Neural progenitor cell (in vitro differentiated cells): Measurements from ENCODE around the gene ACAN.

ENCODE experiments used
- CTCF ChIP-seq: fragments of 200-600 bp; sonication (generic); IDR thresholded peaks from 2 replicates; pipeline ENCODE4 v1.5.1; 2017; ENCODE audit warnings: antibody characterized with exemption, mild to moderate bottlenecking
- EZH2phosphoT487 ChIP-seq: fragments of 200-600 bp; sonication (generic); IDR thresholded peaks from 2 replicates; pipeline ENCODE4 v1.6.1; 2017; ENCODE audit warnings: antibody characterized with exemption

GRCh38 chr15:88915354-88915753 lies 112.1 kb downstream of the ACAN start:
- TF ChIP-seq CTCF (no peak), EZH2phosphoT487 (no peak)
